Ovary (tissue), 9 donors: Measurements from ENCODE around the gene MYL2. TPM values are rescaled to one million over a fixed set of nuclear protein-coding genes. Genes with fewer than 3 reads are reported as not detected.
"Not testable (repeated sequence)": the region's sequence is repeated elsewhere in the genome, so short reads cannot be mapped to it uniquely, and the experiment has no call there.

ENCODE experiments used
- DNase-seq, 5 donors: peaks; one replicate each; pipeline ENCODE4 v3.0.0-alpha.2; 2019 to 2020
- H3K27ac ChIP-seq, 2 donors: fragments of 200-600 bp; one replicate each; pipeline versions ENCODE4 v1.5.1 to v1.8.0; 2019 to 2022
- H3K27me3 ChIP-seq: fragments of 200-600 bp; one replicate; pipeline ENCODE4 v1.8.0; 2022
- H3K36me3 ChIP-seq: fragments of 200-600 bp; sonication (generic); one replicate; pipeline ENCODE4 v1.5.1; 2019
- H3K4me1 ChIP-seq: one replicate; pipeline ENCODE4 v1.8.1; 2013; ENCODE audit warnings: mild to moderate bottlenecking, moderate library complexity; ENCODE audit not compliant: insufficient read depth
- H3K4me3 ChIP-seq: fragments of 200-600 bp; sonication (generic); one replicate; pipeline ENCODE4 v1.5.1; 2017
- H3K9me3 ChIP-seq, 2 donors: fragments of 200-600 bp in 1 of 2; sonication (generic) in 1 of 2; one replicate each; pipeline versions ENCODE4 v1.5.1 to v1.8.1; 2013 to 2019; ENCODE audit warnings: mild to moderate bottlenecking in 1 of 2, moderate library complexity in 1 of 2
- EP300 ChIP-seq: sonication (generic); formaldehyde crosslinking; IDR thresholded peaks from one replicate; pipeline ENCODE4 v1.6.1; 2017; ENCODE audit warnings: antibody characterized with exemption
- POLR2A ChIP-seq: fragments of 450-650 bp; IDR thresholded peaks from one replicate; pipeline ENCODE4 v1.6.1; 2017; ENCODE audit warnings: antibody characterized with exemption, mild to moderate bottlenecking, moderate library complexity
- WGBS, 3 donors: extraction: QIAGEN DNeasy Blood & Tissue Kit in 1 of 3; methylation state at CpG; one replicate each; pipeline versions ENCODE4 v1.1.5 to v1.1.7; 2013 to 2017; 5-methylcytosine and 5-hydroxymethylcytosine counted together
- intact Hi-C, 4 donors: fragments of 100-400 bp; cut with DNase I; formaldehyde crosslinking; loops; one replicate each; pipeline versions ENCODE4 v1.11.0 to v1.15.1; 2022 to 2023
- polyA plus RNA-seq, 2 donors: library from polyadenylated mRNA; stranded (reverse); fragments of 200-250 nt in 1 of 2; fragments of 350-450 nt in 1 of 2; fragmentation: Illumina TruSeq in 1 of 2; extraction: RNeasy Lipid Tissue Mini Kit (QIAGEN cat#74804) in 1 of 2; gene quantifications; one replicate each; pipeline ENCODE4 v1.2.3, GENCODE V29; 2013 to 2014
- total RNA-seq, 7 donors: library from RNA; depleted of rRNA in 2 of 7; stranded (reverse); fragments of >200 nt in 2 of 7; fragmentation: NEBNext Ultra II Directional in 3 of 7; extraction: Animal tissue kit (Norgen Biotek cat#: 25700) in 3 of 7; gene quantifications; one replicate each; pipeline versions ENCODE4 v1.1.0 to v1.2.4, GENCODE V29; 2016 to 2023
- TF ChIP-seq, protein P1 (sequence below), 3 donors: fragments of 450-650 bp in 2 of 3; fragments of 200-600 bp in 1 of 3; IDR thresholded peaks; one replicate each; pipeline versions ENCODE4 v1.5.1 to v1.8.0; 2016 to 2022; ENCODE audit warnings: antibody characterized with exemption in 3 of 3, mild to moderate bottlenecking in 1 of 3
- donor health status: DM: no; HTN: no; CAD: no; lungs with moderate emphysema.
- donor health status: DM: no; HTN: no; CAD: no.
- donor health status: Bipolar disorder and iron deficiency.
- donor health status: DM: yes; HTN: yes; CAD: no.
- donor health status: DM: no; HTN: no; CAD: no.
- donor health status: DM: yes; HTN: yes; CAD: no.

Gene MYL2
- total and polyA plus RNA-seq, 9 donors, result 1.4 to 2.9 (median 1.6) TPM; not detected in 5

GRCh38 chr12:110957652-110958051, 37.3 kb upstream of the MYL2 start:
- Histone ChIP-seq H3K27ac (no peak overlapping the region), H3K36me3 (no peaks in the 10 kb centered on the region), H3K4me1 (no peaks in the 10 kb centered on the region), H3K4me3 (no peak overlapping the region), H3K9me3 (peaks cover 0 to 5% of the 10 kb centered on the region in 2 donors), H3K27me3 (no peaks in the 10 kb centered on the region)
- no peak for DNase-seq
- TF ChIP-seq, protein P1, sequence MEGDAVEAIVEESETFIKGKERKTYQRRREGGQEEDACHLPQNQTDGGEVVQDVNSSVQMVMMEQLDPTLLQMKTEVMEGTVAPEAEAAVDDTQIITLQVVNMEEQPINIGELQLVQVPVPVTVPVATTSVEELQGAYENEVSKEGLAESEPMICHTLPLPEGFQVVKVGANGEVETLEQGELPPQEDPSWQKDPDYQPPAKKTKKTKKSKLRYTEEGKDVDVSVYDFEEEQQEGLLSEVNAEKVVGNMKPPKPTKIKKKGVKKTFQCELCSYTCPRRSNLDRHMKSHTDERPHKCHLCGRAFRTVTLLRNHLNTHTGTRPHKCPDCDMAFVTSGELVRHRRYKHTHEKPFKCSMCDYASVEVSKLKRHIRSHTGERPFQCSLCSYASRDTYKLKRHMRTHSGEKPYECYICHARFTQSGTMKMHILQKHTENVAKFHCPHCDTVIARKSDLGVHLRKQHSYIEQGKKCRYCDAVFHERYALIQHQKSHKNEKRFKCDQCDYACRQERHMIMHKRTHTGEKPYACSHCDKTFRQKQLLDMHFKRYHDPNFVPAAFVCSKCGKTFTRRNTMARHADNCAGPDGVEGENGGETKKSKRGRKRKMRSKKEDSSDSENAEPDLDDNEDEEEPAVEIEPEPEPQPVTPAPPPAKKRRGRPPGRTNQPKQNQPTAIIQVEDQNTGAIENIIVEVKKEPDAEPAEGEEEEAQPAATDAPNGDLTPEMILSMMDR (IDR thresholded peaks at IDR 0.05), result no peak
- TF ChIP-seq POLR2A, result no peak
- 80 to 88% (median 83%) methylated on average over 9 of the region's 9 CpGs for WGBS, 3 donors
- intact Hi-C loops, result no loop called here

DNA sequence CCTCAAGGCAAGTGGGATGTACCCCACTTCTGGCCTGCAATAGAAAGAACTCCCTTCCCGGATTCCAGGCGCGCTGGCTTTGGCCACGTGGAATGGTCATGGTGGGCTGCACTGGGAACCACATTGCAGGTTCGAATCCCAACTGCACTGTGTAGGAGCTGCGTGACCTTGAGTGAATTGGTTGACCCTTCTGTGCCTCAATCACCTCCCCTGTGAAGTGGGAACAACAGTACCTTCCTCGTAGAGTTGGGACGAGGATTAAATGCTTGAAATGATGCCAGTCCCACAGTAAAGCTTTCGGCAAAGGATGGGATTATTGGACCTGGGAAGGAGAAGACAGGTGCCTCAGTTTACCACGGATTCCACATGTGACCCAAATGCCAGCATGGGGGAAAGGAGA, 36.8 kb upstream of the MYL2 start:
- peaks cover 0 to 5% of the 10 kb centered on the region in 2 donors for H3K9me3 ChIP-seq
- no peaks in the 10 kb centered on the region for H3K27me3 ChIP-seq
- intact Hi-C loops, result no loop called here
- no peak overlapping the region for H3K27ac ChIP-seq
- no peaks in the 10 kb centered on the region for H3K4me1 ChIP-seq
- H3K4me3 ChIP-seq, result no peak overlapping the region
- no peak for DNase-seq
- H3K36me3 ChIP-seq, result no peaks in the 10 kb centered on the region
- 87 to 89% (median 88%) methylated on average over 10 of the region's 10 CpGs for WGBS, 3 donors
- TF ChIP-seq, protein P1 (IDR thresholded peaks at IDR 0.05), result no peak
- TF ChIP-seq POLR2A (no peak), EP300 (no peak)

GRCh38 chr12:110950867-110951266, 30.5 kb upstream of the MYL2 start:
- H3K27ac ChIP-seq, H3K4me1 ChIP-seq, intact Hi-C loops, H3K27me3 ChIP-seq, H3K36me3 ChIP-seq, DNase-seq, H3K4me3 ChIP-seq, H3K9me3 ChIP-seq: not testable (repeated sequence)
- WGBS, 3 donors, result 95 to 97% (median 96%) methylated on average over 12 to 24 of the region's 31 CpGs

DNA sequence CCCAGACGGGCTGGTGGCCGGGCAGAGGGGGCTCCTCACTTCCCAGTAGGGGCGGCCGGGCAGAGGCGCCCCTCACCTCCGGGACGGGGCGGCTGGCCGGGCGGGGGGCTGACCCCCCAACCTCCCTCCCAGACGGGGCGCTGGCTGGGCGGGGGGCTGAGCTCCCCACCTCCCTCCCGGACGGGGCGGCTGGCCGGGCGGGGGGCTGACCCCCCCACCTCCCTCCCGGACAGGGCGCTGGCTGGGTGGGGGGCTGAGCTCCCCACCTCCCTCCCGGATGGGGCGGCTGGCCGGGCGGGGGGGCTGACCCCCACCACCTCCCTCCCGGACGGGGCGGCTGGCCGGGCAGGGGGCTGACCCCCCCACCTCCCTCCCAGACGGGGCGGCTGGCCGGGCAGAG, 30.1 kb upstream of the MYL2 start:
- H3K9me3 ChIP-seq, result peaks cover 0 to 12% of the 10 kb centered on the region in 2 donors
- not testable (repeated sequence) for H3K27ac ChIP-seq

DNA sequence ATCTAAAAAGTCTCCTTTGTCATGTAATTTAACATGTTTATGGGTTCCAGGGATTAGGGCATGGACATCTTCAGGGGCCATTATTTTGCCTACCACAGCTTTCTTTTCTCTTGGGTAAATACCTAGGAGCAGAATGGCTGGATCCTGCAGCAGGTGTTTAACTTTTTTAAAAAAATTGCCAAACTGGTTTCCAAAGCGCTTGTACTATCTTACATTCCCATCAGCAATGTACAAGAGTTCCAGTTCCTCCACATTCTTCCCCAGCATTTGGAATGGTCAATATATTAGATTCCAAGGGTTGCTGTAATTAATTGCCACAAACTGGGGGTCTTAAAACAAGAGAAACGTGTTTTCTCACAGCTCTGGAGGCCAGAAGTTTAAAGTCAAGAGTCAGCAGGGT, 27.7 kb upstream of the MYL2 start:
- no peak overlapping the region for H3K4me3 ChIP-seq
- H3K27me3 ChIP-seq, result no peaks in the 10 kb centered on the region
- 60 to 79% (median 67%) methylated on average over 2 of the region's 2 CpGs for WGBS, 3 donors
- no peak overlapping the region for H3K27ac ChIP-seq
- intact Hi-C loops, result no loop called here
- no peak for DNase-seq
- no peak for TF ChIP-seq POLR2A
- TF ChIP-seq, protein P1 (IDR thresholded peaks at IDR 0.05), result no peak
- no peak for TF ChIP-seq EP300
- no peaks in the 10 kb centered on the region for H3K4me1 ChIP-seq
- no peaks in the 10 kb centered on the region for H3K36me3 ChIP-seq
- H3K9me3 ChIP-seq, result peaks cover 0 to 13% of the 10 kb centered on the region in 2 donors

More for the DNA sequence above, 30.1 kb upstream of the MYL2 start:
- H3K27me3 ChIP-seq, H3K4me1 ChIP-seq, H3K4me3 ChIP-seq, H3K36me3 ChIP-seq, intact Hi-C loops, DNase-seq: not testable (repeated sequence)
- 91 to 94% (median 94%) methylated on average over 4 to 28 of the region's 31 CpGs for WGBS, 3 donors

GRCh38 chr12:110943373-110943772, 23.0 kb upstream of the MYL2 start:
- peaks cover 0 to 13% of the 10 kb centered on the region in 2 donors for H3K9me3 ChIP-seq
- H3K36me3 ChIP-seq, result no peaks in the 10 kb centered on the region
- no peak overlapping the region for H3K27ac ChIP-seq
- H3K27me3 ChIP-seq, result no peaks in the 10 kb centered on the region
- no peak for TF ChIP-seq POLR2A
- no peak for TF ChIP-seq EP300
- TF ChIP-seq, protein P1 (IDR thresholded peaks at IDR 0.05), result no peak
- H3K4me1 ChIP-seq, result no peaks in the 10 kb centered on the region
- H3K4me3 ChIP-seq, result no peak overlapping the region
- WGBS, 3 donors, result 26 to 30% (median 28%) methylated on average over 2 of the region's 2 CpGs
- intact Hi-C loops, result loop anchor here in 1 of 4 donors (5.0 kb wide), 1 partner anchor 364 kb away; no protein-coding TSS in a partner anchor
- no peak for DNase-seq
